HepG2 (cell line): ENCODE data around the gene EIF4G3. TPM values are rescaled to one million over a fixed set of nuclear protein-coding genes. Genes with fewer than 3 reads are reported as not detected.

Experiments
- ATAC-seq: fragments of 200-7000 bp; cut with Tn5 transposase; 3 replicates; pipeline ENCODE4 v1.9.1; 2020; ENCODE audit warnings: mild to moderate bottlenecking, moderate library complexity
- BruUV-seq: library from RNA; stranded (reverse); fragments of 400-500 nt; replicated peaks from 2 replicates; lab custom pipeline; 2021; lab: Mats Ljungman, UMichigan
- CTCF ChIA-PET: fragments of 300-600 bp; formaldehyde crosslinking; extraction: SDS; loops from one replicate; lab custom pipeline; 2021; ENCODE audit warnings: low total read pairs, inconsistent platforms, low intra/inter-chr PET ratio; lab: Yijun Ruan, JAX
- POLR2A ChIA-PET: fragments of 350-600 bp; sonication (Branson Sonifier 250); formaldehyde crosslinking; loops from one replicate; lab custom pipeline; 2020; ENCODE audit warnings: antibody characterized with exemption, inconsistent platforms; lab: Yijun Ruan, JAX
- DNase-seq: peaks from one replicate; pipeline ENCODE4 v3.0.0-alpha.2; 2015; ENCODE audit warnings: low spot score
- FAIRE-seq: peaks from 3 replicates; lab custom pipeline; 2011; peaks lifted over from hg19 to GRCh38; lab: Jason Lieb, UNC
- H2AFZ ChIP-seq: one replicate; pipeline ENCODE4 v1.6.1; 2011; ENCODE audit warnings: low read length, inconsistent platforms
- H3K27ac ChIP-seq: fragments of 300-600 bp; 3 replicates; pipeline ENCODE4 v1.8.0; 2011; ENCODE audit warnings: mixed run types, mild to moderate bottlenecking, mixed read lengths, low read length, inconsistent platforms; ENCODE audit not compliant: insufficient read depth; ENCODE audit errors: extremely low read length
- H3K27me3 ChIP-seq, 2 experiments: fragments of 200-600 bp in 1 of 2; 2 replicates in 1 of 2; 3 replicates in 1 of 2; pipeline versions ENCODE4 v1.6.0 to v1.8.0; 2011; ENCODE audit warnings: low read length in 2 of 2, mild to moderate bottlenecking in 2 of 2, moderate library complexity in 2 of 2, inconsistent platforms in 1 of 2; ENCODE audit not compliant: insufficient read depth in 2 of 2, control insufficient read depth in 1 of 2
- H3K36me3 ChIP-seq, 2 experiments: fragments of 200-600 bp in 1 of 2; replicated peaks in 1 of 2; 2 replicates in 1 of 2; 3 replicates in 1 of 2; pipeline versions ENCODE4 v1.5.1 to v1.8.0; 2011; ENCODE audit warnings: low read length in 2 of 2, inconsistent platforms in 1 of 2; ENCODE audit not compliant: insufficient read depth in 2 of 2, control insufficient read depth in 1 of 2
- H3K4me1 ChIP-seq: 2 replicates; pipeline ENCODE4 v1.5.1; 2012; ENCODE audit warnings: low read length, inconsistent platforms; ENCODE audit not compliant: insufficient read depth
- H3K4me2 ChIP-seq: 2 replicates; pipeline ENCODE4 v1.6.0; 2011; ENCODE audit warnings: low read depth, low read length, inconsistent platforms
- H3K4me3 ChIP-seq, 3 experiments: fragments of 200-600 bp in 1 of 3; sonication (generic), shearing (Covaris generic) in 1 of 3; replicated peaks in 1 of 3; 2 replicates each; pipeline ENCODE4 v1.5.1; 2011 to 2016; ENCODE audit warnings: low read length in 3 of 3, inconsistent platforms in 2 of 3, low read depth in 2 of 3, mild to moderate bottlenecking in 2 of 3, control low read depth in 1 of 3, mixed read lengths in 1 of 3; ENCODE audit not compliant: insufficient read depth in 1 of 3
- H3K79me2 ChIP-seq: one replicate; pipeline ENCODE4 v1.6.1; 2011; ENCODE audit warnings: low read length, inconsistent platforms; ENCODE audit not compliant: insufficient read depth
- H3K9ac ChIP-seq: 2 replicates; pipeline ENCODE4 v1.6.0; 2011; ENCODE audit warnings: mild to moderate bottlenecking, low read depth, low read length, inconsistent platforms; ENCODE audit not compliant: insufficient read depth
- H3K9me3 ChIP-seq: 2 replicates; pipeline ENCODE4 v1.5.1; 2012; ENCODE audit warnings: mild to moderate bottlenecking, low read length
- H4K20me1 ChIP-seq: 2 replicates; pipeline ENCODE4 v1.6.0; 2011; ENCODE audit warnings: inconsistent platforms, mild to moderate bottlenecking, low read length, moderate library complexity; ENCODE audit not compliant: insufficient read depth
- ARNT2 ChIP-seq: sonication (generic); formaldehyde crosslinking; IDR thresholded peaks from 2 replicates; pipeline ENCODE4 v1.8.0; 2022; ENCODE audit warnings: mild to moderate bottlenecking, low read depth, missing genetic modification reagents, moderate library complexity
- ETS1 ChIP-seq: sonication (generic); formaldehyde crosslinking; IDR thresholded peaks from 2 replicates; pipeline ENCODE4 v1.4.0; 2020; ENCODE audit warnings: missing genetic modification reagents
- FOXJ3 ChIP-seq: sonication (generic); formaldehyde crosslinking; IDR thresholded peaks from 2 replicates; pipeline ENCODE4 v1.4.0; 2020; ENCODE audit warnings: missing genetic modification reagents, mild to moderate bottlenecking, borderline replicate concordance
- JUN ChIP-seq: sonication (generic); formaldehyde crosslinking; IDR thresholded peaks from 2 replicates; pipeline ENCODE4 v1.4.0; 2020; ENCODE audit warnings: mild to moderate bottlenecking, missing genetic modification reagents
- JUND ChIP-seq: sonication (generic); formaldehyde crosslinking; IDR thresholded peaks from 2 replicates; pipeline ENCODE4 v1.8.0; 2022; ENCODE audit warnings: mild to moderate bottlenecking, missing genetic modification reagents
- MAFF ChIP-seq: IDR thresholded peaks from 2 replicates; pipeline ENCODE4 v1.6.1; 2011; ENCODE audit warnings: low read depth, low read length, improper control_type of control experiment
- SCMH1 ChIP-seq: sonication (generic); formaldehyde crosslinking; IDR thresholded peaks from 2 replicates; pipeline ENCODE4 v1.9.0; 2021; ENCODE audit warnings: missing genetic modification reagents, mild to moderate bottlenecking, borderline replicate concordance
- SP5 ChIP-seq: IDR thresholded peaks from 2 replicates; pipeline ENCODE4 v1.6.1; 2016; ENCODE audit warnings: low read depth, borderline replicate concordance
- STAT6 ChIP-seq: sonication (generic); formaldehyde crosslinking; IDR thresholded peaks from 2 replicates; pipeline ENCODE4 v1.4.0; 2020; ENCODE audit warnings: missing genetic modification reagents, mild to moderate bottlenecking, borderline replicate concordance
- ZHX1 ChIP-seq: sonication (generic); formaldehyde crosslinking; IDR thresholded peaks from 2 replicates; pipeline ENCODE4 v1.8.1; 2022; ENCODE audit warnings: low read depth, mild to moderate bottlenecking, missing genetic modification reagents
- ZNF326 ChIP-seq: sonication (generic); formaldehyde crosslinking; IDR thresholded peaks from 2 replicates; pipeline ENCODE4 v1.4.0; 2020; ENCODE audit warnings: missing genetic modification reagents, borderline replicate concordance
- ZNF335 ChIP-seq: sonication (generic); formaldehyde crosslinking; IDR thresholded peaks from 2 replicates; pipeline ENCODE4 v1.4.0; 2020; ENCODE audit warnings: missing genetic modification reagents
- WGBS: methylation state at CpG from one replicate; pipeline ENCODE4 v1.1.6; 2017; ENCODE audit warnings: low lambda C conversion rate; 5-methylcytosine and 5-hydroxymethylcytosine counted together
- in situ Hi-C: cut with HindIII; loops from 2 replicates; pipeline ENCODE4 v1.10.0; 2017; ENCODE audit warnings: low pct_unique_long_range_greater_than_20kb; ENCODE audit not compliant: extremely low pct_ligation_motif_present
- intact Hi-C: fragments of 100-400 bp; cut with micrococcal nuclease; formaldehyde crosslinking; loops from one replicate; pipeline ENCODE4 v1.10.0; 2022; ENCODE audit not compliant: unreplicated experiment
- polyA plus RNA-seq, 8 experiments: library from polyadenylated mRNA; depleted of rRNA in 3 of 8; stranded (reverse) in 7 of 8; unstranded in 1 of 8; fragments of >200 nt; fragmentation: Illumina TruSeq in 4 of 8; extraction: Trizol in 4 of 8; gene quantifications; 2 replicates each; pipeline versions ENCODE4 v1.2.1 to v1.2.3, GENCODE V29; 2011 to 2016; ENCODE audit warnings: low read depth in 4 of 8, missing spikeins in 1 of 8, mixed read lengths in 1 of 8; ENCODE audit not compliant: insufficient read depth in 1 of 8
- total RNA-seq, 5 experiments: library from RNA; depleted of rRNA; stranded (reverse); fragments of >200 nt; fragmentation: Illumina TruSeq; extraction: Trizol; gene quantifications; 2 replicates each; pipeline ENCODE4 v1.2.3, GENCODE V29; 2016; ENCODE audit warnings: low read depth in 1 of 5
- TF ChIP-seq, protein P1 (sequence below): sonication (generic); formaldehyde crosslinking; IDR thresholded peaks from 2 replicates; pipeline ENCODE4 v1.4.0; 2020; ENCODE audit warnings: missing genetic modification reagents
- TF ChIP-seq, protein P2 (sequence below): IDR thresholded peaks from 2 replicates; pipeline ENCODE4 v1.6.1; 2016; ENCODE audit warnings: control low read depth

Gene EIF4G3
- total and polyA plus RNA-seq, 2 of the 13 experiments (the other 11 are each of a cell fraction or from before 2014, with no cell fraction given), result 22.2 to 27.6 TPM

GRCh38 chr1:21225065-21225464 is 48.4 kb upstream of the EIF4G3 start (continued):
- no peak for TF ChIP-seq STAT6 (CRISPR knock-in tag)
- TF ChIP-seq, all 625 proteins: peak for 0

DNA sequence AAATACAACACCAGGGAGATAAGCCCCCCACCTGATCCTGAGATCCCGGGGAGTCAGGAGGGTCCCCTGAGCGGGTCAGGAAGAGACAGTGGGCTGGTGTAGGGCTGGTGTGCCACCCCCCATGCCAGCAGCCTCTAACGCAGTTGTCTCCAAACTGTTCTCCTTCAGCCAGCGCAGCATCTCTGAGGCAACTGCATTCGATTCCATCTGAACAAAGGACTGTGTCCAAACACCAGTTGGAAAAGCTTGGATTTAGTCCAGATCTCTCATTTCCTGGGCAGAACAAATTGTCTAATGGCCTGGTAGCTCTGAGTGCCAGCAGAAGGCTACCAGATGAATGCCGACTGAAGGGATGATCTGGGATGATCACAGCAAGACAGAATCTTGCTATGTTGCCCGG is 44.1 kb upstream of the EIF4G3 start:
- no peak for ATAC-seq
- no peak for FAIRE-seq
- in situ Hi-C loops, result no loop called here
- TF ChIP-seq ETS1 (CRISPR knock-in tag) (no peak), ARNT2 (CRISPR knock-in tag) (no peak), SCMH1 (CRISPR knock-in tag) (no peak), FOXJ3 (no peak), ZNF326 (no peak), MAFF (no peak), JUN (no peak), ZHX1 (no peak), ZNF335 (CRISPR knock-in tag) (no peak), JUND (CRISPR knock-in tag) (no peak), SP5 (no peak)
- TF ChIP-seq, protein P1, sequence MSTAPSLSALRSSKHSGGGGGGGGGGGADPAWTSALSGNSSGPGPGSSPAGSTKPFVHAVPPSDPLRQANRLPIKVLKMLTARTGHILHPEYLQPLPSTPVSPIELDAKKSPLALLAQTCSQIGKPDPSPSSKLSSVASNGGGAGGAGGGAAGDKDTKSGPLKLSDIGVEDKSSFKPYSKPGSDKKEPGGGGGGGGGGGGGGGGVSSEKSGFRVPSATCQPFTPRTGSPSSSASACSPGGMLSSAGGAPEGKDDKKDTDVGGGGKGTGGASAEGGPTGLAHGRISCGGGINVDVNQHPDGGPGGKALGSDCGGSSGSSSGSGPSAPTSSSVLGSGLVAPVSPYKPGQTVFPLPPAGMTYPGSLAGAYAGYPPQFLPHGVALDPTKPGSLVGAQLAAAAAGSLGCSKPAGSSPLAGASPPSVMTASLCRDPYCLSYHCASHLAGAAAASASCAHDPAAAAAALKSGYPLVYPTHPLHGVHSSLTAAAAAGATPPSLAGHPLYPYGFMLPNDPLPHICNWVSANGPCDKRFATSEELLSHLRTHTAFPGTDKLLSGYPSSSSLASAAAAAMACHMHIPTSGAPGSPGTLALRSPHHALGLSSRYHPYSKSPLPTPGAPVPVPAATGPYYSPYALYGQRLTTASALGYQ, result no peak
- TF ChIP-seq, protein P2, sequence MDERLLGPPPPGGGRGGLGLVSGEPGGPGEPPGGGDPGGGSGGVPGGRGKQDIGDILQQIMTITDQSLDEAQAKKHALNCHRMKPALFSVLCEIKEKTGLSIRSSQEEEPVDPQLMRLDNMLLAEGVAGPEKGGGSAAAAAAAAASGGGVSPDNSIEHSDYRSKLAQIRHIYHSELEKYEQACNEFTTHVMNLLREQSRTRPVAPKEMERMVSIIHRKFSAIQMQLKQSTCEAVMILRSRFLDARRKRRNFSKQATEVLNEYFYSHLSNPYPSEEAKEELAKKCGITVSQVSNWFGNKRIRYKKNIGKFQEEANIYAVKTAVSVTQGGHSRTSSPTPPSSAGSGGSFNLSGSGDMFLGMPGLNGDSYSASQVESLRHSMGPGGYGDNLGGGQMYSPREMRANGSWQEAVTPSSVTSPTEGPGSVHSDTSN (CRISPR knock-in tag), result no peak

More for the DNA sequence above, 44.1 kb upstream of the EIF4G3 start:
- 95% methylated on average over 4 of the region's 7 CpGs for WGBS
- BruUV-seq, result no TSS peak
- intact Hi-C loops, result no loop called here
- POLR2A ChIA-PET, result no interaction called here
- no peaks in the 10 kb centered on the region for H3K4me1 ChIP-seq
- H3K4me2 ChIP-seq, result no peak overlapping the region
- CTCF ChIA-PET, result no interaction called here
- no peak overlapping the region for H2AFZ ChIP-seq
- no peaks in the 10 kb centered on the region for H4K20me1 ChIP-seq
- no peak overlapping the region for H3K9ac ChIP-seq
- DNase-seq, result no peak
- no peaks in the 10 kb centered on the region for H3K9me3 ChIP-seq
- H3K27ac ChIP-seq, result no peak overlapping the region
- H3K4me3 ChIP-seq, result no peak overlapping the region
- no peaks in the 10 kb centered on the region for H3K79me2 ChIP-seq
- H3K36me3 ChIP-seq, result peaks cover 12 to 16% of the 10 kb centered on the region in 2 experiments; a peak in 3 of 5 replicates
- H3K27me3 ChIP-seq, result no peaks in the 10 kb centered on the region
